ENCODE measurements around the gene MICAL1.

MICAL1 gene

DNA sequence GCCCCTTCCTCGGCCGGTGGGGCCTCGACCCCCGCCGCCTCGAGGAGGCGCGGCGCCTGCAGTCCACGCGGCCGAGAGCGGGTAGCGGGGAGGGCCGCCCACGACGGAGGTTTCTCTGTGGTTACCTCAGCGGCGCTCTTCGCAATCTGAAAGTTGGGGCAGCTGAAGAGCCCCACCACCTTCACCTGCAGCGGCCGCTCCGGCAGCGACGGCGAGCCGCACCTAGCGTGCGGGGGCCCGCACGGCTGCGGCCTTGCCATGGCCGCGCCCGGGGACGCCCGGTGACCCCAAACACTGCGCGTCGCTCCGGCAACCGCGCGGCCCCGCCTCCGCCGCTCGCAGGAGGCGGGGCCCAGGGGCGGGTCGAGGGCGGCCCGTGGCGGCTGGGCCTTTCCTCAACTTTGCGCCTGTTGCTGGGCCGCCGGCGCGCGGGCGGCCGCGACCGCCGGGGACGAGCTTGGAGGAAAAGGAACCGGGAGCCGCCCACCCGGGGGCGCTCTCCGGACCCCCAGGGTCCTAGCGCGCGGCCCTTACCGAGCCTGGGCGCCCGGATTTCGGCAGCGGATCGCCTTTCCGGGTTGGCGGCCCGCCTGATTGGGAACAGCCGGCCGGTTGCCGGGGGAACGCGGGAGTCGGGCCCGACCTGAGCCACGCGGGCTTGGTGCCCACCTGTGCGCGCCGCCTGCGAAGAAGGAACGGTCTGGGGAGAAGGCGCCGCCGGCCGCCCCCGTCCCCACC is 15.1 kb downstream of the MICAL1 start, which contains the start of the genes PPIL6 and SMPD2:
Gene PPIL6 (minus strand): TSS at position 298 of the 738 bp plus-strand sequence. CDS start 38 bp downstream, at position 260.
Gene SMPD2 (plus strand): TSS at position 394 of the 738 bp plus-strand sequence. CDS start 398 bp downstream, outside the sequence.
- in situ Hi-C loops (cut with MboI; ENCODE audit: low sequenced_read_pairs) = no loop called here

DNA sequence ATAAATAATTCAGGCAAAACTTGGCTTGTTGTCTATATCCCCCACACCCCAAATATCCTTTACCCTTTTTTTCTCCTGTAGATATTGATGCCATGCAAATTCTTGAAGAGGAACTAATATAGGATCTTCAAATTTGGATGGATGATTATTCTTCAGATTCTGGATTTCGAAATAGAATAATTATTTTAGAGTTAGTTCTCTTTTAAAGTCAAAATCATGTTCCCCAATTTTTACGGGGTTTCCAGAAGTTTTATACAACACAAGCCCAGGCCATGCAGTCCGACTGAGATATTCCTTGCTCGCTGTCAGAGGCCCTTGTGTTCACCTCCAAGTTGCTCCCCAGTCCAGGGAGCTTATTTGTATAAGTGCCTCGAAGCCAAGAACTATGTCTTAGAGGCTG is 19.5 kb downstream of the MICAL1 start:
- in situ Hi-C loops (cut with MboI; ENCODE audit: low sequenced_read_pairs) = no loop called here

DNA sequence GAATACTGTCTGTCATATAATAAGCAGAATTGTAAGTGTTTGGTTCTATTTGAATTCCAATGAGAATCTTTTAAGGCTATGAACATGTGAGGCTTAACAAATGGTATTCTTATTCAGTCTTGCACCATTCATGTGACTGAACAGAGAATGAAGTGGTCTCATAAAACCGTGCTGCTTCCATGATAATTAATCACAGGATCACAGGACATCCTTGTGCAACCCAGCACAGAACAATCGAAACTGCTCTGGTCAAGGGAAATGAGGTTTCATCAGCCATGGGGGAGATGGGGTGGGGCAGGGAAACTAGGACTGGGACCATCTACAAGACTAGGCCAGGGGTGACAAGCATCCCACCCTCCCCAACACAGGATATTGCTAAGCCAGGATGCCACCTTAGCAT is 21.1 kb downstream of the MICAL1 start:
- in situ Hi-C loops (cut with MboI; ENCODE audit: low sequenced_read_pairs) = no loop called here

DNA sequence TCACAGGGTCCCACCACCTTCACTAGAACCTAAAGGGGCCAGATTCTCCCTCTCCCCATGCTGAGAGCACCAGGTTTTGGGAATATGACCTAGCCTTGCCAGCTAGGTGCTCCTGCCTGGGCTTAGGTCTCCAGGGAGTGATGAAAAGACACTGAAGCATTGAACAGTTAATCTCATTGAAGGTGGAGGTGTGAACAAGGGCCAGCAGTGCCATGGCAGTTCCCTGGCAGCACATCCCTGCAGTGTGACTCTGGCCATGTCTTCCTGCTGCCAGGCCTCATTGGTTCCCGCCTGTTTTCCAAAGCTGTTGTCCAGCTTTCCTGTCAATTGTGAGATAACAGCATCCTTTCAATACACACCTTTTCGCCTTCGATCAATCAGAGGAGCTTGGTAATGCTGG is 26.1 kb downstream of the MICAL1 start:
- in situ Hi-C loops (cut with MboI; ENCODE audit: low sequenced_read_pairs) = no loop called here

DNA sequence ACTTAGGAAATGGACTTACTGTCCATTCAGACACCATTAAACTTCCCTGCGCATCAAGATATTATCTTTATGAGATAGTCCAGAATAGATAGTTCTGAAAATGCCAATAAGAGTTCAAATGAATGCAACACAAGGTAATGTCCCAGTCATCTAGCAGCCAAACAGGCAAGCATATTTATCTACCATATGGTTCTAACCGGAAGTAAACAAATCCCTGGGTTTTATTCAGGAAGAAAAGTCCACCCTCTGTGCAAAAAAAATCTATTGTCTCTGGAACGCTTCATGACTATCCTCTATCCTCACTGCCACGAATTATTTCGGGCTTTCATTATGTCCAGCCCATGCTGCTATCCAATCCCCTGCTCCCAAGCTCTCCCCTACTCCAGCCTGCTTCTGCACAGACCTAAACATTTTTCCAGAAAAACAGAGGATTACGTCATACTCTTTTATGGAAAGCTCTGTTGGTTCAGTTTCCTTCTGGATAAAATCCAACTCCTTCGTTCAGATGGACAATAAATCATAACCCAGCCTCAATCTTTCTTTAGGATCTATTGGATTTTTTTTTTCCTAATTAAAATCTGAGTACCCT is 26.6 kb downstream of the MICAL1 start:
- in situ Hi-C loops (cut with MboI; ENCODE audit: low sequenced_read_pairs) = no loop called here

DNA sequence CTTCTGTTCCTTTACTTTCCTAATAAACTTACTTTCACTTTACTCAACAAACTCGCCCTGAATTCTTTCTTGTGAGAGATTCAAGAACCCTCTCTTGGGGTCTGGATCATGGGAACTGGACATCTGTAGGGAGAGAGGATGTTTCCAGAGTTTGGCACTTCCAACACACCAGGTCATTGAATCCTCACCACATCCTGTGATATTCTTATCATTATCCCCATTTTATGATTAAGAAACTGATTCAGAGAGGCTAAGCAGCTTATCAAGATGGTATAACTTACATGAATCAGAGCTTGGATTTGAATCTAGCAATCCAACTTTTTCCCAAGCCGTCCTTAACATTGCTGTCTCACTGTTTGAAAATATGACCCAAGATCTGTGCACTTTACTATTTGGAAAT is 30.6 kb downstream of the MICAL1 start:
- in situ Hi-C loops (cut with MboI; ENCODE audit: low sequenced_read_pairs) = no loop called here

DNA sequence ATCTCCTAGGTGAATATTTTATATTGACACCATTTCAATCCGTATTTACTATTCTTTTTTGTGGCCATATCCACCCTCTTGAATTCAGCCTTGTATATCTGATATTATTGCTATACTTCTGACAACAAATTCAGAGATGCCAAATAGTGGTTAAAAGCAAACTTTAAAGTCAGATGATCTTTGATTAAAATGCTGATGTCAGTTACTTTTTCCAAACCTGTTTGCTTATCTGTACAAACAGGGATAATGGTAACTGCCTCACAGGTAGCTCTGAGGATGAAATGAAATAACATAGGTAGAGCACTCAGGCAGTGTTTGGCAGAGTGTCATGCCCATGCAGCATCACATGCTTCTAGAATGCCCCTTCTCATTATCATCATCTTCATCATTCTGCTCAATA is 34.4 kb downstream of the MICAL1 start:
- in situ Hi-C loops (cut with MboI; ENCODE audit: low sequenced_read_pairs) = no loop called here

DNA sequence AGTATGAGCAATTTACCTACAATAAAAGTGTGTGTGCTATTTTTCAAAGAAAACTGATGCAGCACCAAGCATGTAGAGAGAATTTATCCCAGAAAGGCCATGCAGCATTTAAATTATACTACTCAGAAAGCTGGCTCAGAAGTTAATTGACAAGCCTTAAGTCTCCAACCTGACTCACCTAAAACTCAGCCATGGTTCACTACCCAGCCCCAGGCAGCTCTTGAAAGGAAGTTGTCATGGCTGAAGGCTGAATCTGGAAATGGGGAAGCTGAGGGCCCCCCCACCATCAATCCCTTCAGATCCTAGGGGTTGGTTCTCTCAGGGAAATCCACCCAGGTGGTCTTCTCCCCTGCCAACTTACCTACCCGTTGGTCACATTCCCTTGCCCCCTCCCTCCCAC is 34.8 kb downstream of the MICAL1 start:
- in situ Hi-C loops (cut with MboI; ENCODE audit: low sequenced_read_pairs) = no loop called here

DNA sequence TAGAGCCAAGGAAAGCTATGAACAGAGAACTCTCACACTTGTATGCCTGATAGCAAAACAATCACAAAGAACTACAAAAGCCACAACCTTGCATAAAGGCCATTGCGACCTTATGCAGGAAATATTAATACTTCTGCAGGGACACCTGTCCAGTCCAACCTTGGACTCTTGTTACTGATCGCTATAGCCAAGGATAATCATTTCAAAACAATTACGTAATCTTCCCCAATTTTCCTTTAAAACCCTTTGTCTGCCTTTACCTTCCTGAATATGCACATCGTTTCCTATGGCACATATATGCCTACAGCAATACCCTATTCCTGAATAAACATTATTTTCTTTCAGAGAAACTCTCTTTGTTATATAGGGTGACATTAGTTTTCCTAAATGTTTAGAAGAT is 37.9 kb downstream of the MICAL1 start:
- in situ Hi-C loops (cut with MboI; ENCODE audit: low sequenced_read_pairs) = no loop called here

DNA sequence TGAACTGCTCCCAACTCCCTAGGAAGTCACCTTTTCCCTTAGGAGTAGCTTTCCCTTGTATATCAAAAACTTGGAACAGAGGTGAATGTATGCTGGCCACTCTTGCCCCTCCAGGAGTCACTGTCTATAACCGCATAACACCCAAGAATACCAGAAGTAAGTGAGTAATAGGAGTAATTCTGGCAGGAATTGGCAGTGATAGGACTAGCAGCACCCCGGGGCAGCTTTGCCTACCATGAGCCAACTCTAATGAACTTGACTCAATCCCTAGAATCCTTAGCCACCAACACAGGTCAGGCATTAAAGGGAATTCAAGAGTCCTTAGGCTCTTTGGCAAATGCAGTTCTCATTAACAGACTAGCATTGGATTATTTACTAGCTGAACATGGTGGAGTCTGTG is 44.5 kb downstream of the MICAL1 start:
- in situ Hi-C loops (cut with MboI; ENCODE audit: low sequenced_read_pairs) = no loop called here

DNA sequence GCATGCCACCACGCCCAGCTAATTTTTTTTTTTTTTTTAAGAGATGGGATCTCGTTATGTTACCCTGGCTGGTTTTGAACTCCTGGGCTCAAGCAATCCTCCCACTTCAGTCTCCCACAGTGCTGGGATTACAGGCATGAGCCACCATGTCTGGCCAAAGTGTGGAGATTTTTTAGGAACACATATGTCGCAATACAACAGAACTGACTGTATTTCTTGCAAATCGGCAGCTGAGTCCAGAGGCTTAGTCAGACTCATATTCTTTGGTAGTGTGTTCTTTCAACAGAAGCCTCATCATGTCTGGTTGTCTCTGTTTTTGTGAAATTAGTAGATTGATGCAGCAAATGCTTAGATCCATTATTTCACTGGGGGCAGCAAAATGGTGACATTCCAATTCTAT is 49.4 kb downstream of the MICAL1 start:
- in situ Hi-C loops (cut with MboI; ENCODE audit: low sequenced_read_pairs) = no loop called here

DNA sequence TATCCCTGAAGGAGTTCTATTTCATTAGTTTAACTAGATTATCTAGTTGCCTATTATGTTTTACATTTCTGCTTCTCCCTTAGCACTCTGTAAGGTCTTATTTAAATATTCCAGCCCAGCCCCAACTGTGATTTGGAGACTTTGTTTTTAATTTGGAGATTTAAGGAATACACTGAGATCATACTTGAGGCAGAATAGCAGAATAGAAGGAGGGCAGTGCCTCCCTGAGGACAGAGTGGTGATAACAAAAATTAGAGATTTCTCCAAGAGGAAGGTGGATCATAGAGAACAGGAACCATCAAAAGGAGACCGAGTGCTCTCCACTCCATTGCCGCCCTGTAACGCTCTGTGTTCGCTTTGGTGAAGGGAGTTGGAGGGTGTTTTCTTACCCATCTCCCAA is 58.6 kb downstream of the MICAL1 start:
- in situ Hi-C loops (cut with MboI; ENCODE audit: low sequenced_read_pairs) = no loop called here

DNA sequence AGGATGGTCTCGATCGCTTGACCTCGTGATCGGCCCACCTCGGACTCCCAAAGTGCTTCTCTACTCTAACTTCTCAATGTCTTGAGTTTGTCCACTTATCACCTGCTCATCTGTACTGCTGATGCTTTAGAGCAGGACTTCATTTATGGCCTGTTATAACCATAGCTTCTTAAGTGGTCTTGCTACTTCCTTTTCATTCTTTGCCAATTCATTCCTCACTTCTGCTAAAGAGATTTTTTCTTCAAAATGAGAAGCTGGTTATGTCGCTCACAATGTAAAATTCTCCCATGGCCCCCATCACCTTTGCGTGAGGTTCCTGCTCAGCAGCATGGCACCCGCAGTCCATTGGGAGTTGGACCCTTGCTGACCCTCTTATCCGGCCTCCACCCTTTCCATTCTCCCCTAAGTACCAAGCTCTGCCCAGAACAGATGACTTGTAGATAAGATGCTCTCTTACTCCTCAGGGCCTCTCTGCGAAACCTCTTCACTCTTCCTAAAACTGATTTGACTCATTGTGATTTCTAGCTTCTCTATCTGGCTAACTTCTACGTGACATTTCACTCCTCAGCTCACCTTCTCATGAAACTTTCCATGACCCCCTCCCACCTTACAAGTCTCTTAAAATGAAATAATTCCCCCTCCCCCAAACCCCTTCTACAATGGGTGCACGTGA is 59.4 kb downstream of the MICAL1 start:
- in situ Hi-C loops (cut with MboI; ENCODE audit: low sequenced_read_pairs) = no loop called here

Data from hTERT RPE-1 (cell line).